Measurements from ENCODE around the gene KIF13A. TPM values are rescaled to one million over a fixed set of nuclear protein-coding genes. Genes with fewer than 3 reads are reported as not detected.

Gene KIF13A
- total and polyA plus RNA-seq, 2 donors from 2014 or later: 12.6 to 35.9 TPM

GRCh38 chr6:18034798-18035202 is 47.4 kb upstream of the KIF13A start:
- TF ChIP-seq, protein P1, sequence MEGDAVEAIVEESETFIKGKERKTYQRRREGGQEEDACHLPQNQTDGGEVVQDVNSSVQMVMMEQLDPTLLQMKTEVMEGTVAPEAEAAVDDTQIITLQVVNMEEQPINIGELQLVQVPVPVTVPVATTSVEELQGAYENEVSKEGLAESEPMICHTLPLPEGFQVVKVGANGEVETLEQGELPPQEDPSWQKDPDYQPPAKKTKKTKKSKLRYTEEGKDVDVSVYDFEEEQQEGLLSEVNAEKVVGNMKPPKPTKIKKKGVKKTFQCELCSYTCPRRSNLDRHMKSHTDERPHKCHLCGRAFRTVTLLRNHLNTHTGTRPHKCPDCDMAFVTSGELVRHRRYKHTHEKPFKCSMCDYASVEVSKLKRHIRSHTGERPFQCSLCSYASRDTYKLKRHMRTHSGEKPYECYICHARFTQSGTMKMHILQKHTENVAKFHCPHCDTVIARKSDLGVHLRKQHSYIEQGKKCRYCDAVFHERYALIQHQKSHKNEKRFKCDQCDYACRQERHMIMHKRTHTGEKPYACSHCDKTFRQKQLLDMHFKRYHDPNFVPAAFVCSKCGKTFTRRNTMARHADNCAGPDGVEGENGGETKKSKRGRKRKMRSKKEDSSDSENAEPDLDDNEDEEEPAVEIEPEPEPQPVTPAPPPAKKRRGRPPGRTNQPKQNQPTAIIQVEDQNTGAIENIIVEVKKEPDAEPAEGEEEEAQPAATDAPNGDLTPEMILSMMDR (IDR thresholded peaks at IDR 0.05; ENCODE audit: borderline replicate concordance, extremely low read depth, insufficient read depth): no peak
- H3K9me3 ChIP-seq (ENCODE audit: control insufficient read depth in 2 of 3, insufficient read depth in 1 of 3, low read length in 3 of 3): no peaks in the 10 kb centered on the region
- peak in 1 of 5 donors; percentile 18 for DNase-seq
- no peak for FAIRE-seq
- H3K9ac ChIP-seq (ENCODE audit: low read length in 3 of 3): no peak overlapping the region
- H3K27me3 ChIP-seq (ENCODE audit: control insufficient read depth, insufficient read depth, low read length): no peaks in the 10 kb centered on the region
- no peaks in the 10 kb centered on the region for H3K36me3 ChIP-seq (ENCODE audit: control insufficient read depth in 2 of 3, insufficient read depth in 3 of 3, low read length in 3 of 3)
- no peak overlapping the region for H3K27ac ChIP-seq (ENCODE audit: low read depth in 2 of 2, low read length in 2 of 2)
- intact Hi-C loops (cut with DNase I): no loop called here
- H3K4me1 ChIP-seq (ENCODE audit: control insufficient read depth in 2 of 3, insufficient read depth in 2 of 3, low read depth in 1 of 3, low read length in 3 of 3): no peaks in the 10 kb centered on the region
- H3K4me3 ChIP-seq (ENCODE audit: low read length in 3 of 3): no peak overlapping the region

DNA sequence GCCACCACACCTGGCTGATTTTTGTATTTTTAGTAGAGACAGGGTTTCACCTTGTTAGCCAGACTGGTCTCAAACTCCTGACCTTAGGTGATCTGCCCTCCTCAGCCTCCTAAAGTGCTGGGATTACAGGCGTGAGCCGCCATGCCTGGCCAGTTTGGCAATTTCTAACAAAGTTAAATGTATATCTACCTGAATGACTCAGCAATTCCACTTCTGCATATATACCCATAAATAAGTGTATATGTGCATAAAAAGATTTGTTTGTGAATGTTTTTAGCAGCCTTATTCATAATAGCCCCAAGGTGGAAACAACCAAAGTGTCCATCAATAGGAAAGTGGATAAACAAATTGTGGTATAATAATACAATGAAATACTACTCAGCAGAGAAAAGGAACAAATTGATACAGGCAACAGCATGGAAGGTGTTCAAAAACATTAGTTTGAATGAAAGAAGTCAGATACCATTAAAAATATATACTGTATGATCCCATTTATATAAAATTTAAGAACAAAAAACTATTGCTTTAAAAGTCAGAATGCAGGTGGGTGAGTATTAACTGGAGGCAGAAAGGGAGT is 44.3 kb upstream of the KIF13A start:
- no peak for DNase-seq
- intact Hi-C loops (cut with DNase I): no loop called here
- no peak overlapping the region for H3K4me3 ChIP-seq (ENCODE audit: low read length in 3 of 3)
- H3K36me3 ChIP-seq (ENCODE audit: control insufficient read depth in 2 of 3, insufficient read depth in 3 of 3, low read length in 3 of 3): no peaks in the 10 kb centered on the region
- no peaks in the 10 kb centered on the region for H3K27me3 ChIP-seq (ENCODE audit: control insufficient read depth, insufficient read depth, low read length)
- no peak for FAIRE-seq
- H3K9ac ChIP-seq (ENCODE audit: low read length in 3 of 3): no peak overlapping the region
- no peaks in the 10 kb centered on the region for H3K4me1 ChIP-seq (ENCODE audit: control insufficient read depth in 2 of 3, insufficient read depth in 2 of 3, low read depth in 1 of 3, low read length in 3 of 3)
- H3K9me3 ChIP-seq (ENCODE audit: control insufficient read depth in 2 of 3, insufficient read depth in 1 of 3, low read length in 3 of 3): no peaks in the 10 kb centered on the region
- TF ChIP-seq, protein P1 (IDR thresholded peaks at IDR 0.05; ENCODE audit: borderline replicate concordance, extremely low read depth, insufficient read depth): no peak
- no peak overlapping the region for H3K27ac ChIP-seq (ENCODE audit: low read depth in 2 of 2, low read length in 2 of 2)

DNA sequence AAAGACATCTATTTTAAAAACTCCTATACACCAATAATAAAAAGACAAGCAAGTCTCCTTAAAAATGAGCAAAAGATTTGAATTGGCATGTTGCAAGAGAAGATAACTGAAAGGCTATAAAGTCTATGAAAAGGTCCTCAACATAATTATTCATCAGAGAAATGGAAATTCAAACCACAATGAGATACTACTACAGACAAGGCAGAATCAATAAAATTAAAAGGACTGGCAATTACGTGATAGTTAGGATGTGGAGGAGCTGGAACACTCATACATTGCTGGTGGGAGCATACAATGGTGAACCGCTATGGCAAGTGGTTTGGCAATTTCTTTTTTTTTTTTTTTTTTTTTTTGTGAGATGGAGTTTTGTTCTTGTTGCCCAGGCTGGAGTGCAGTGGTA is 43.8 kb upstream of the KIF13A start:
- no peak for FAIRE-seq

More for the DNA sequence above, 43.8 kb upstream of the KIF13A start:
- Histone ChIP-seq H3K4me1 (ENCODE audit: control insufficient read depth in 2 of 3, insufficient read depth in 2 of 3, low read depth in 1 of 3, low read length in 3 of 3) (no peaks in the 10 kb centered on the region), H3K36me3 (ENCODE audit: control insufficient read depth in 2 of 3, insufficient read depth in 3 of 3, low read length in 3 of 3) (no peaks in the 10 kb centered on the region), H3K9ac (ENCODE audit: low read length in 3 of 3) (no peak overlapping the region), H3K4me3 (ENCODE audit: low read length in 3 of 3) (no peak overlapping the region), H3K27me3 (ENCODE audit: control insufficient read depth, insufficient read depth, low read length) (no peaks in the 10 kb centered on the region), H3K9me3 (ENCODE audit: control insufficient read depth in 2 of 3, insufficient read depth in 1 of 3, low read length in 3 of 3) (no peaks in the 10 kb centered on the region), H3K27ac (ENCODE audit: low read depth in 2 of 2, low read length in 2 of 2) (no peak overlapping the region)
- intact Hi-C loops (cut with DNase I): no loop called here
- TF ChIP-seq, protein P1 (IDR thresholded peaks at IDR 0.05; ENCODE audit: borderline replicate concordance, extremely low read depth, insufficient read depth): no peak
- DNase-seq: no peak

Measured in kidney (tissue), 14 donors.